Breast epithelium (tissue), 3 donors: ENCODE measurements around the gene KRTAP9-4.

Experiments
- POLR2A ChIP-seq: fragments of 450-650 bp; IDR thresholded peaks from one replicate; pipeline ENCODE4 v1.6.1; 2016; ENCODE audit warnings: antibody characterized with exemption, mild to moderate bottlenecking, moderate library complexity
- TF ChIP-seq, protein P1 (sequence below), 3 donors: fragments of 450-650 bp; IDR thresholded peaks; one replicate each; pipeline ENCODE4 v1.5.1; 2016 to 2017; ENCODE audit warnings: antibody characterized with exemption in 3 of 3, mild to moderate bottlenecking in 3 of 3, moderate library complexity in 3 of 3

DNA sequence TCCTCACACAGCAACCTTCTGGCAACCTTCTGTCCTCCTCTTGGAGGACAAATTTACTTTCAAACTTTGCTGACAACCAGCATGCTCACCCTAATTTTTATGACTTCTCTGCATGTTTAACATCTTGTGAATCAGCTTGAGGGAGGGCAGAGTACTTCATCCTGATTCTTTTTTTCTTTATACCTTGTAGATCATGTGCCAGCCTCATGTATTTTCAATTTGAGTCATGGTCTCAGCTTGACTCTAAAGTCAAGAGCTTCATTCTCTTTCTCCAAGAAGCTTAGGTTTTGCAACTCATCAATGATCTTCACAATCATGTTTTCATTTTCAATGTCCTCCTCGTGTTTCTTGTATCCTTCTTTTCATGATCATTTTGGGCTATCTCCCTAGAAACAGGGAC is 22.4 kb downstream of the KRTAP9-4 start:
- TF ChIP-seq POLR2A: no peak
- TF ChIP-seq, protein P1, sequence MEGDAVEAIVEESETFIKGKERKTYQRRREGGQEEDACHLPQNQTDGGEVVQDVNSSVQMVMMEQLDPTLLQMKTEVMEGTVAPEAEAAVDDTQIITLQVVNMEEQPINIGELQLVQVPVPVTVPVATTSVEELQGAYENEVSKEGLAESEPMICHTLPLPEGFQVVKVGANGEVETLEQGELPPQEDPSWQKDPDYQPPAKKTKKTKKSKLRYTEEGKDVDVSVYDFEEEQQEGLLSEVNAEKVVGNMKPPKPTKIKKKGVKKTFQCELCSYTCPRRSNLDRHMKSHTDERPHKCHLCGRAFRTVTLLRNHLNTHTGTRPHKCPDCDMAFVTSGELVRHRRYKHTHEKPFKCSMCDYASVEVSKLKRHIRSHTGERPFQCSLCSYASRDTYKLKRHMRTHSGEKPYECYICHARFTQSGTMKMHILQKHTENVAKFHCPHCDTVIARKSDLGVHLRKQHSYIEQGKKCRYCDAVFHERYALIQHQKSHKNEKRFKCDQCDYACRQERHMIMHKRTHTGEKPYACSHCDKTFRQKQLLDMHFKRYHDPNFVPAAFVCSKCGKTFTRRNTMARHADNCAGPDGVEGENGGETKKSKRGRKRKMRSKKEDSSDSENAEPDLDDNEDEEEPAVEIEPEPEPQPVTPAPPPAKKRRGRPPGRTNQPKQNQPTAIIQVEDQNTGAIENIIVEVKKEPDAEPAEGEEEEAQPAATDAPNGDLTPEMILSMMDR (IDR thresholded peaks at IDR 0.05): no peak
